Caco-2 (cell line): ENCODE measurements around the gene YAP1. TPM values are rescaled to one million over a fixed set of nuclear protein-coding genes. Genes with fewer than 3 reads are reported as not detected.
A peak's percentile ranks its signal among the peaks of the same experiment; 100 is the strongest.

Experiments
- BruUV-seq: library from RNA; stranded (reverse); fragments of 400-500 nt; replicated peaks from 2 replicates; lab custom pipeline; 2021; lab: Mats Ljungman, UMichigan
- CTCF ChIA-PET: fragments of 300-600 bp; sonication (Branson Sonifier 250); formaldehyde crosslinking; loops from one replicate; lab custom pipeline; 2022; ENCODE audit warnings: antibody characterized with exemption; lab: Charles Lee
- POLR2A ChIA-PET: fragments of 300-600 bp; sonication (Branson Sonifier 250); formaldehyde crosslinking; loops from one replicate; lab custom pipeline; 2022; ENCODE audit warnings: antibody characterized with exemption; lab: Charles Lee
- DNase-seq, 2 experiments: peaks; one replicate each; pipeline versions ENCODE4 v3.0.0 to v3.0.0-alpha.2; 2020 to 2022
- H3K27me3 ChIP-seq: replicated peaks from 2 replicates; pipeline ENCODE4 v1.6.0; 2011; ENCODE audit warnings: low read length; ENCODE audit not compliant: control insufficient read depth, insufficient read depth
- H3K36me3 ChIP-seq: 2 replicates; pipeline ENCODE4 v1.5.1; 2011; ENCODE audit warnings: low read length; ENCODE audit not compliant: control insufficient read depth, insufficient read depth
- H3K4me1 ChIP-seq: fragments of 250-450 bp; sonication (Bioruptor Pico); 2 replicates; pipeline ENCODE4 v1.5.1; 2020; ENCODE audit warnings: mild to moderate bottlenecking
- H3K4me3 ChIP-seq: 2 replicates; pipeline ENCODE4 v1.5.1; 2011; ENCODE audit warnings: low read depth, mild to moderate bottlenecking, control low read depth, low read length
- H3K9me3 ChIP-seq: fragments of 250-450 bp; sonication (Bioruptor Pico); 2 replicates; pipeline ENCODE4 v1.5.1; 2020; ENCODE audit warnings: mild to moderate bottlenecking, moderate library complexity
- H3K27ac Mint-ChIP-seq: one replicate; pipeline ENCODE4 v1.8.0; 2022; ENCODE audit warnings: mixed read lengths; ENCODE audit not compliant: unreplicated experiment
- H3K27me3 Mint-ChIP-seq: one replicate; pipeline ENCODE4 v1.8.0; 2022; ENCODE audit warnings: mixed read lengths; ENCODE audit not compliant: insufficient read depth, unreplicated experiment
- H3K36me3 Mint-ChIP-seq: one replicate; pipeline ENCODE4 v1.8.0; 2022; ENCODE audit warnings: mild to moderate bottlenecking, mixed read lengths; ENCODE audit not compliant: insufficient read depth, unreplicated experiment
- H3K4me1 Mint-ChIP-seq: one replicate; pipeline ENCODE4 v1.8.0; 2022; ENCODE audit warnings: low read depth, mixed read lengths; ENCODE audit not compliant: unreplicated experiment
- H3K4me3 Mint-ChIP-seq: one replicate; pipeline ENCODE4 v1.8.0; 2022; ENCODE audit warnings: mild to moderate bottlenecking, moderate library complexity, mixed read lengths; ENCODE audit not compliant: unreplicated experiment
- H3K9me3 Mint-ChIP-seq: one replicate; pipeline ENCODE4 v1.8.0; 2022; ENCODE audit warnings: mixed read lengths; ENCODE audit not compliant: unreplicated experiment
- CTCF ChIP-seq, 2 experiments: fragments of 200-600 bp in 1 of 2; IDR thresholded peaks; 1 replicate in 1 of 2; 2 replicates in 1 of 2; pipeline versions ENCODE4 v1.5.1 to v1.8.0; 2011 to 2022; ENCODE audit warnings: antibody characterized with exemption in 1 of 2, control low read depth in 1 of 2, inconsistent platforms in 1 of 2, low read depth in 1 of 2, low read length in 1 of 2, mild to moderate bottlenecking in 1 of 2, moderate library complexity in 1 of 2; ENCODE audit not compliant: insufficient read depth in 1 of 2, severe bottlenecking in 1 of 2, unreplicated experiment in 1 of 2
- intact Hi-C: fragments of 100-400 bp; cut with micrococcal nuclease; formaldehyde crosslinking; loops from one replicate; pipeline ENCODE4 v1.10.0; 2022; ENCODE audit not compliant: unreplicated experiment
- total RNA-seq: library from RNA; stranded (reverse); gene quantifications from 2 replicates; pipeline ENCODE4 v1.2.3, GENCODE V29; 2022

YAP1 gene
- total RNA-seq, 1 experiment from 2014 or later: 207 TPM

GRCh38 chr11:102191832-102192231 is 81.6 kb downstream of the YAP1 start:
- H3K9me3 Mint-ChIP-seq: peaks cover 9% of the 10 kb centered on the region
- H3K27ac Mint-ChIP-seq: peak overlapping the region; percentile 25
- ChIA-PET CTCF (no interaction called here), POLR2A (no interaction called here)
- intact Hi-C loops: loop anchor here (1.0 to 2.0 kb wide), 9 partner anchors 14 to 326 kb away; no protein-coding TSS in a partner anchor
- no peaks in the 10 kb centered on the region for H3K9me3 ChIP-seq
- H3K36me3 Mint-ChIP-seq: peaks cover 70% of the 10 kb centered on the region
- TF ChIP-seq CTCF (IDR thresholded peaks at IDR 0.05; ENCODE audit: insufficient read depth in 1 of 2, low read depth in 1 of 2, low read length in 1 of 2, severe bottlenecking in 1 of 2, unreplicated experiment in 1 of 2): no peak
- no peak overlapping the region for H3K4me3 ChIP-seq
- peaks cover 5% of the 10 kb centered on the region; the same call in 1 of the 2 replicates for H3K36me3 ChIP-seq
- peaks cover 73% of the 10 kb centered on the region for H3K4me1 ChIP-seq
- no peaks in the 10 kb centered on the region for H3K27me3 ChIP-seq
- DNase-seq: peak in 1 of 2 experiments; percentile 35
- H3K4me3 Mint-ChIP-seq: peak overlapping the region; percentile 20
- no peaks in the 10 kb centered on the region for H3K27me3 Mint-ChIP-seq
- no TSS peak for BruUV-seq
- peaks cover 57% of the 10 kb centered on the region for H3K4me1 Mint-ChIP-seq

- BruUV-seq: no TSS peak
- H3K27me3 ChIP-seq: no peaks in the 10 kb centered on the region
- no peak for TF ChIP-seq CTCF (IDR thresholded peaks at IDR 0.05; ENCODE audit: insufficient read depth in 1 of 2, low read depth in 1 of 2, low read length in 1 of 2, severe bottlenecking in 1 of 2, unreplicated experiment in 1 of 2)
- ChIA-PET CTCF (interaction anchor here (0.9 to 1.7 kb wide), 2 partner anchors 76 to 330 kb away, joined by 3 to 7 read pairs; no protein-coding TSS in a partner anchor), POLR2A (interaction anchor here (0.6 to 1.1 kb wide), 2 partner anchors 83 to 326 kb away, joined by 3 to 5 read pairs; no protein-coding TSS in a partner anchor)
- no peak overlapping the region for H3K4me3 ChIP-seq
- DNase-seq: peak; percentile 92 to 93
- Mint-ChIP-seq H3K4me3 (peak overlapping the region; percentile 20), H3K4me1 (peaks cover 56% of the 10 kb centered on the region), H3K36me3 (peaks cover 64% of the 10 kb centered on the region), H3K9me3 (peaks cover 9% of the 10 kb centered on the region), H3K27me3 (no peaks in the 10 kb centered on the region), H3K27ac (peak overlapping the region; percentile 25)
- peaks cover 5% of the 10 kb centered on the region; the same call in 1 of the 2 replicates for H3K36me3 ChIP-seq
- H3K4me1 ChIP-seq: peaks cover 71% of the 10 kb centered on the region
- intact Hi-C loops: loop anchor here (1.0 to 2.0 kb wide), 9 partner anchors 14 to 326 kb away; no protein-coding TSS in a partner anchor
- H3K9me3 ChIP-seq: no peaks in the 10 kb centered on the region
Measured at GRCh38 chr11:102192349-102193066, 82.3 kb downstream of the YAP1 start.

- Mint-ChIP-seq H3K27ac (peak overlapping the region; percentile 23), H3K9me3 (peaks cover 9% of the 10 kb centered on the region), H3K27me3 (no peaks in the 10 kb centered on the region), H3K4me1 (peaks cover 66% of the 10 kb centered on the region), H3K36me3 (peaks cover 73% of the 10 kb centered on the region), H3K4me3 (no peak overlapping the region)
- no peak for DNase-seq
- no peaks in the 10 kb centered on the region for H3K9me3 ChIP-seq
- BruUV-seq: no TSS peak
- ChIA-PET CTCF (no interaction called here), POLR2A (no interaction called here)
- peaks cover 5% of the 10 kb centered on the region; the same call in 1 of the 2 replicates for H3K36me3 ChIP-seq
- no peak for TF ChIP-seq CTCF (IDR thresholded peaks at IDR 0.05; ENCODE audit: insufficient read depth in 1 of 2, low read depth in 1 of 2, low read length in 1 of 2, severe bottlenecking in 1 of 2, unreplicated experiment in 1 of 2)
- intact Hi-C loops: no loop called here
- no peak overlapping the region for H3K4me3 ChIP-seq
- H3K4me1 ChIP-seq: peaks cover 70% of the 10 kb centered on the region
- no peaks in the 10 kb centered on the region for H3K27me3 ChIP-seq
Measured at GRCh38 chr11:102194257-102194656, 84.0 kb downstream of the YAP1 start.
